CD8-positive, alpha-beta memory T cell (primary cell): Measurements from ENCODE around the gene GJA4. TPM values are rescaled to one million over a fixed set of nuclear protein-coding genes. Genes with fewer than 3 reads are reported as not detected.
A peak's percentile ranks its signal among the peaks of the same experiment; 100 is the strongest.

Experiments
- CTCF ChIA-PET: fragments of 350-600 bp; sonication (Branson Sonifier 250); formaldehyde crosslinking; loops from one replicate; lab custom pipeline; 2021; ENCODE audit warnings: antibody characterized with exemption; lab: Charles Lee
- POLR2A ChIA-PET: fragments of 350-600 bp; sonication (Branson Sonifier 250); formaldehyde crosslinking; loops from one replicate; lab custom pipeline; 2021; ENCODE audit warnings: antibody characterized with exemption; lab: Charles Lee
- DNase-seq, 5 donors: peaks; one replicate each; pipeline versions ENCODE4 v3.0.0 to v3.0.0-alpha.2; 2020 to 2022; ENCODE audit warnings: mixed read lengths in 1 of 5
- H3K27ac ChIP-seq: one replicate; pipeline ENCODE4 v1.7.0; 2013; ENCODE audit warnings: low read depth, mild to moderate bottlenecking, low read length, moderate library complexity
- H3K27me3 ChIP-seq: 2 replicates; pipeline ENCODE4 v1.7.0; 2013; ENCODE audit warnings: low read length, mild to moderate bottlenecking; ENCODE audit not compliant: insufficient read depth, poor library complexity, severe bottlenecking
- H3K36me3 ChIP-seq: 2 replicates; pipeline ENCODE4 v1.7.0; 2013; ENCODE audit warnings: mild to moderate bottlenecking, low read length, moderate library complexity; ENCODE audit not compliant: insufficient read depth
- H3K4me1 ChIP-seq: 2 replicates; pipeline ENCODE4 v1.7.0; 2013; ENCODE audit warnings: mild to moderate bottlenecking, low read length, moderate library complexity; ENCODE audit not compliant: insufficient read depth
- H3K4me3 ChIP-seq: 2 replicates; pipeline ENCODE4 v1.7.0; 2013; ENCODE audit warnings: mild to moderate bottlenecking, low read length
- H3K9me3 ChIP-seq: 2 replicates; pipeline ENCODE4 v1.7.0; 2013; ENCODE audit warnings: mild to moderate bottlenecking, low read length
- H3K27ac Mint-ChIP-seq, 8 donors: one replicate each; pipeline ENCODE4 v1.8.0; 2020 to 2021; ENCODE audit warnings: mixed read lengths in 8 of 8, mild to moderate bottlenecking in 6 of 8, inconsistent platforms in 3 of 8, moderate library complexity in 3 of 8
- H3K27me3 Mint-ChIP-seq, 2 donors: one replicate each; pipeline ENCODE4 v1.8.0; 2020 to 2021; ENCODE audit warnings: mixed read lengths in 2 of 2, mild to moderate bottlenecking in 1 of 2, moderate library complexity in 1 of 2
- H3K36me3 Mint-ChIP-seq, 3 donors: one replicate each; pipeline ENCODE4 v1.8.0; 2020 to 2021; ENCODE audit warnings: mixed read lengths in 3 of 3, inconsistent platforms in 1 of 3, mild to moderate bottlenecking in 1 of 3
- H3K4me1 Mint-ChIP-seq, 3 donors: one replicate each; pipeline ENCODE4 v1.8.0; 2020 to 2021; ENCODE audit warnings: mixed read lengths in 3 of 3, inconsistent platforms in 1 of 3, mild to moderate bottlenecking in 1 of 3
- H3K4me3 Mint-ChIP-seq, 7 donors: one replicate each; pipeline ENCODE4 v1.8.0; 2020 to 2021; ENCODE audit warnings: mixed read lengths in 7 of 7, mild to moderate bottlenecking in 6 of 7, moderate library complexity in 4 of 7, inconsistent platforms in 2 of 7
- H3K9me3 Mint-ChIP-seq, 5 donors: one replicate each; pipeline ENCODE4 v1.8.0; 2020 to 2022; ENCODE audit warnings: mixed read lengths in 5 of 5, mild to moderate bottlenecking in 3 of 5, moderate library complexity in 2 of 5, inconsistent platforms in 1 of 5
- polyA plus RNA-seq: library from polyadenylated mRNA; unstranded; fragments of 300-500 nt; fragmentation: Illumina TruSeq; gene quantifications from one replicate; pipeline ENCODE4 v1.2.3, GENCODE V29; 2021
- total RNA-seq, 2 experiments: library from RNA; stranded (reverse); gene quantifications; one replicate each; pipeline ENCODE4 v1.2.3, GENCODE V29; 2021

The GJA4 gene
- total and polyA plus RNA-seq, 3 experiments from 2014 or later, result not detected

GRCh38 chr1:34780528-34780927 is 12.3 kb upstream of the GJA4 start:
- H3K27ac Mint-ChIP-seq, result no peak overlapping the region
- H3K27me3 Mint-ChIP-seq, result peaks cover 20 to 63% of the 10 kb centered on the region in 2 donors
- no peaks in the 10 kb centered on the region for H3K36me3 Mint-ChIP-seq
- H3K9me3 Mint-ChIP-seq, result no peaks in the 10 kb centered on the region
- no peak overlapping the region for H3K4me3 ChIP-seq
- no peak overlapping the region for H3K27ac ChIP-seq
- no peaks in the 10 kb centered on the region for H3K9me3 ChIP-seq
- no peak overlapping the region for H3K4me3 Mint-ChIP-seq
- DNase-seq, result no peak
- CTCF ChIA-PET, result no interaction called here
- peaks cover 0 to 6% (median 4%) of the 10 kb centered on the region in 3 donors for H3K4me1 Mint-ChIP-seq
- no peaks in the 10 kb centered on the region for H3K4me1 ChIP-seq
- POLR2A ChIA-PET, result no interaction called here
- H3K36me3 ChIP-seq, result no peaks in the 10 kb centered on the region
- H3K27me3 ChIP-seq, result peaks cover 23% of the 10 kb centered on the region

- H3K4me3 ChIP-seq, result no peak within 1 kb of the TSS
- no peaks in the 10 kb centered on the region for H3K4me1 ChIP-seq
- peaks cover 22 to 63% of the 10 kb centered on the region in 2 donors for H3K27me3 Mint-ChIP-seq
- CTCF ChIA-PET, result no interaction called here
- no peak within 1 kb of the TSS for H3K27ac Mint-ChIP-seq
- H3K4me3 Mint-ChIP-seq, result peak within 1 kb of the TSS in 4 of 7 donors; percentile 11 to 35 (median 24)
- H3K36me3 ChIP-seq, result no peaks in the 10 kb centered on the region
- POLR2A ChIA-PET, result no interaction called here
- H3K9me3 Mint-ChIP-seq, result no peaks in the 10 kb centered on the region
- H3K36me3 Mint-ChIP-seq, result no peaks in the 10 kb centered on the region
- peaks cover 23% of the 10 kb centered on the region for H3K27me3 ChIP-seq
- H3K4me1 Mint-ChIP-seq, result peaks cover 0 to 6% (median 4%) of the 10 kb centered on the region in 3 donors
- H3K9me3 ChIP-seq, result no peaks in the 10 kb centered on the region
- H3K27ac ChIP-seq, result no peak within 1 kb of the TSS
- no peak for DNase-seq
Observed at GRCh38 chr1:34781071-34781843, 11.5 kb upstream of the GJA4 start, which contains the start of gene GJB3. Gene GJB3 (plus strand): TSS chr1:34781214. CDS start chr1:34784763, 3,549 bp downstream.

- H3K4me3 Mint-ChIP-seq, result peak overlapping the region in 3 of 7 donors; percentile 11 to 20 (median 12)
- CTCF ChIA-PET, result no interaction called here
- H3K36me3 Mint-ChIP-seq, result no peaks in the 10 kb centered on the region
Observed at GRCh38 chr1:34781844-34782391, 10.9 kb upstream of the GJA4 start.

GRCh38 chr1:34784751-34785221 is 8.0 kb upstream of the GJA4 start:
- Histone ChIP-seq H3K9me3 (no peaks in the 10 kb centered on the region), H3K36me3 (no peaks in the 10 kb centered on the region), H3K27me3 (peaks cover 23% of the 10 kb centered on the region), H3K4me3 (no peak overlapping the region), H3K27ac (no peak overlapping the region), H3K4me1 (no peaks in the 10 kb centered on the region)
- CTCF ChIA-PET, result no interaction called here
- peaks cover 0 to 2% (median 0%) of the 10 kb centered on the region in 3 donors for H3K36me3 Mint-ChIP-seq
- H3K4me3 Mint-ChIP-seq, result no peak overlapping the region
- H3K27ac Mint-ChIP-seq, result no peak overlapping the region
- no peak for DNase-seq
- peaks cover 4 to 8% (median 6%) of the 10 kb centered on the region in 3 donors for H3K4me1 Mint-ChIP-seq
- POLR2A ChIA-PET, result no interaction called here
- no peaks in the 10 kb centered on the region for H3K9me3 Mint-ChIP-seq
- peaks cover 30 to 50% of the 10 kb centered on the region in 2 donors for H3K27me3 Mint-ChIP-seq

More at GRCh38 chr1:34781844-34782391, 10.9 kb upstream of the GJA4 start:
- H3K27me3 ChIP-seq, result peaks cover 23% of the 10 kb centered on the region
- Mint-ChIP-seq H3K9me3 (no peaks in the 10 kb centered on the region), H3K27ac (no peak overlapping the region), H3K4me1 (peaks cover 4 to 8% (median 6%) of the 10 kb centered on the region in 3 donors), H3K27me3 (peaks cover 28 to 67% of the 10 kb centered on the region in 2 donors)
- POLR2A ChIA-PET, result no interaction called here
- no peaks in the 10 kb centered on the region for H3K9me3 ChIP-seq
- no peak overlapping the region for H3K4me3 ChIP-seq
- H3K4me1 ChIP-seq, result no peaks in the 10 kb centered on the region
- no peaks in the 10 kb centered on the region for H3K36me3 ChIP-seq
- no peak for DNase-seq
- no peak overlapping the region for H3K27ac ChIP-seq

- Mint-ChIP-seq H3K9me3 (no peaks in the 10 kb centered on the region), H3K4me3 (no peak overlapping the region), H3K27me3 (peaks cover 33 to 48% of the 10 kb centered on the region in 2 donors), H3K36me3 (peaks cover 0 to 2% (median 0%) of the 10 kb centered on the region in 3 donors), H3K27ac (no peak overlapping the region), H3K4me1 (peaks cover 4 to 8% (median 6%) of the 10 kb centered on the region in 3 donors)
- Histone ChIP-seq H3K9me3 (no peaks in the 10 kb centered on the region), H3K27me3 (peaks cover 21% of the 10 kb centered on the region), H3K36me3 (no peaks in the 10 kb centered on the region), H3K4me3 (no peak overlapping the region), H3K4me1 (no peaks in the 10 kb centered on the region), H3K27ac (no peak overlapping the region)
- ChIA-PET POLR2A (no interaction called here), CTCF (no interaction called here)
- no peak for DNase-seq
Observed at GRCh38 chr1:34785231-34785874, 7.4 kb upstream of the GJA4 start.

GRCh38 chr1:34785875-34786470 is 6.8 kb upstream of the GJA4 start:
- ChIA-PET CTCF (interaction anchor here (0.9 to 1.4 kb wide), 2 partner anchors 67 to 80 kb away, joined by 3 to 5 read pairs; no protein-coding TSS in a partner anchor), POLR2A (no interaction called here)
- Histone ChIP-seq H3K36me3 (no peaks in the 10 kb centered on the region), H3K4me1 (no peaks in the 10 kb centered on the region), H3K4me3 (no peak overlapping the region), H3K27me3 (peaks cover 18% of the 10 kb centered on the region), H3K27ac (no peak overlapping the region), H3K9me3 (no peaks in the 10 kb centered on the region)
- Mint-ChIP-seq H3K27ac (no peak overlapping the region), H3K4me1 (peaks cover 3 to 8% (median 4%) of the 10 kb centered on the region in 3 donors), H3K36me3 (peaks cover 0 to 2% (median 0%) of the 10 kb centered on the region in 3 donors), H3K4me3 (no peak overlapping the region), H3K27me3 (peaks cover 36 to 49% of the 10 kb centered on the region in 2 donors), H3K9me3 (no peaks in the 10 kb centered on the region)
- DNase-seq, result no peak

- no peak overlapping the region for H3K4me3 ChIP-seq
- no peaks in the 10 kb centered on the region for H3K4me1 ChIP-seq
- Mint-ChIP-seq H3K27ac (no peak overlapping the region), H3K36me3 (peaks cover 0 to 2% (median 0%) of the 10 kb centered on the region in 3 donors), H3K9me3 (no peaks in the 10 kb centered on the region), H3K27me3 (peaks cover 39 to 53% of the 10 kb centered on the region in 2 donors), H3K4me1 (peaks cover 3 to 8% (median 4%) of the 10 kb centered on the region in 3 donors), H3K4me3 (no peak overlapping the region)
- ChIA-PET POLR2A (no interaction called here), CTCF (interaction anchor here (0.9 to 1.4 kb wide), 2 partner anchors 66 to 79 kb away, joined by 3 to 5 read pairs; no protein-coding TSS in a partner anchor)
- no peaks in the 10 kb centered on the region for H3K9me3 ChIP-seq
- H3K27me3 ChIP-seq, result peaks cover 18% of the 10 kb centered on the region
- no peaks in the 10 kb centered on the region for H3K36me3 ChIP-seq
- no peak overlapping the region for H3K27ac ChIP-seq
- peak; percentile 27 to 62 (median 38) for DNase-seq
Observed at GRCh38 chr1:34786521-34787325, 6.1 kb upstream of the GJA4 start.
